Neural progenitor cell (in vitro differentiated cells): Measurements from ENCODE around the gene GOSR2. TPM values are rescaled to one million over a fixed set of nuclear protein-coding genes. Genes with fewer than 3 reads are reported as not detected.

Source experiments
- DNase-seq: peaks from one replicate; pipeline ENCODE4 v3.0.0-alpha.2; 2016; ENCODE audit warnings: low spot score
- H2AFZ ChIP-seq: fragments of 200-600 bp; sonication (generic); replicated peaks from 2 replicates; pipeline ENCODE4 v1.6.1; 2016; ENCODE audit warnings: antibody characterized with exemption
- H3F3A ChIP-seq: fragments of 200-600 bp; sonication (generic); 2 replicates; pipeline ENCODE4 v1.6.1; 2016; ENCODE audit warnings: antibody characterized with exemption, low read depth
- H3K27ac ChIP-seq: fragments of 200-600 bp; sonication (generic); 2 replicates; pipeline ENCODE4 v1.5.1; 2016; ENCODE audit warnings: mild to moderate bottlenecking
- H3K27me3 ChIP-seq: fragments of 200-600 bp; sonication (generic); 2 replicates; pipeline ENCODE4 v1.6.1; 2016; ENCODE audit warnings: mild to moderate bottlenecking, moderate library complexity
- H3K36me3 ChIP-seq: fragments of 200-600 bp; sonication (generic); 2 replicates; pipeline ENCODE4 v1.5.1; 2016
- H3K4me1 ChIP-seq: fragments of 200-600 bp; sonication (generic); 2 replicates; pipeline ENCODE4 v1.6.1; 2016; ENCODE audit warnings: mixed run types
- H3K4me2 ChIP-seq: fragments of 200-600 bp; sonication (generic); 2 replicates; pipeline ENCODE4 v1.6.1; 2016
- H3K4me3 ChIP-seq: fragments of 200-600 bp; sonication (generic); 2 replicates; pipeline ENCODE4 v1.5.1; 2016
- H3K79me2 ChIP-seq: fragments of 200-600 bp; sonication (generic); 2 replicates; pipeline ENCODE4 v1.6.1; 2016; ENCODE audit warnings: low read depth
- H3K9ac ChIP-seq: fragments of 200-600 bp; sonication (generic); 2 replicates; pipeline ENCODE4 v1.6.1; 2016
- H3K9me3 ChIP-seq: fragments of 200-600 bp; sonication (generic); 2 replicates; pipeline ENCODE4 v1.5.1; 2016; ENCODE audit warnings: low read depth
- H4K20me1 ChIP-seq: fragments of 200-600 bp; sonication (generic); 2 replicates; pipeline ENCODE4 v1.6.1; 2016; ENCODE audit warnings: low read depth
- H3K27ac Mint-ChIP-seq: 3 replicates; pipeline ENCODE4 v1.8.0; 2021; ENCODE audit warnings: mixed read lengths
- H3K27me3 Mint-ChIP-seq: 2 replicates; pipeline ENCODE4 v1.8.0; 2022; ENCODE audit warnings: low read depth, mild to moderate bottlenecking, inconsistent platforms, moderate library complexity, mixed read lengths; ENCODE audit not compliant: insufficient read depth
- H3K36me3 Mint-ChIP-seq: 3 replicates; pipeline ENCODE4 v1.8.0; 2021; ENCODE audit warnings: mixed read lengths
- H3K4me1 Mint-ChIP-seq: 3 replicates; pipeline ENCODE4 v1.8.0; 2021; ENCODE audit warnings: mixed read lengths
- H3K4me3 Mint-ChIP-seq: 3 replicates; pipeline ENCODE4 v1.8.0; 2021; ENCODE audit warnings: mild to moderate bottlenecking, moderate library complexity, mixed read lengths
- H3K9me3 Mint-ChIP-seq: 3 replicates; pipeline ENCODE4 v1.8.0; 2020; ENCODE audit warnings: mixed read lengths
- EZH2 ChIP-seq: fragments of 200-600 bp; sonication (generic); IDR thresholded peaks from 2 replicates; pipeline ENCODE4 v1.6.1; 2017; ENCODE audit warnings: antibody characterized with exemption, mild to moderate bottlenecking, moderate library complexity
- EZH2phosphoT487 ChIP-seq: fragments of 200-600 bp; sonication (generic); IDR thresholded peaks from 2 replicates; pipeline ENCODE4 v1.6.1; 2017; ENCODE audit warnings: antibody characterized with exemption
- total RNA-seq: library from RNA; depleted of rRNA; stranded (reverse); fragments of >200 nt; gene quantifications from 2 replicates; pipeline ENCODE4 v1.2.3, GENCODE V29; 2015; ENCODE audit warnings: low replicate concordance
- TF ChIP-seq, protein P1 (sequence below): fragments of 200-600 bp; sonication (generic); IDR thresholded peaks from 2 replicates; pipeline ENCODE4 v1.5.1; 2017; ENCODE audit warnings: antibody characterized with exemption, mild to moderate bottlenecking

The GOSR2 gene
- total RNA-seq, 1 donor from 2014 or later: 33.6 TPM

DNA sequence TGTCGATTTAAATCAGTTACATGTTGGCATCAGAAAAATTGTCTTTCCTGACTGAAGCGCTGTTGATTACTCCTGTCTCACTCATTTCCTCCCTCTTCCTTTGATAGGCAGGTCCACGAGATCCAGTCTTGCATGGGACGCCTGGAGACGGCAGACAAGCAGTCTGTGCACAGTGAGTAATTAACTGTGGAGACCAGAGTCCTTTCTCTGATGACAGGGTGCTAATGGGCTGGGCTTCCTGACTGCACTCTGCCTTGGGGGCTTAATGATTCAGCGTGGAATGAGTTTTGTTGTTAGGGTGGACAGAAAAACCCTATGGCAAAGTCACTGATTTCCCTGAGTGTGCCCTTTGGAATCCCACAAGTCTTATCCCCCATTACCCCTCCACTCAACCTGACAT, 6.5 kb downstream of the GOSR2 start:
- Histone ChIP-seq H3K4me1 (peaks cover under 1% of the 10 kb centered on the region), H3K27ac (no peak overlapping the region), H3K9me3 (no peaks in the 10 kb centered on the region), H3K36me3 (peaks cover 8% of the 10 kb centered on the region), H3K4me3 (no peak overlapping the region), H4K20me1 (peaks cover 56% of the 10 kb centered on the region), H3K27me3 (no peaks in the 10 kb centered on the region), H3K9ac (no peak overlapping the region), H3K79me2 (peaks cover 47% of the 10 kb centered on the region), H2AFZ (no peak overlapping the region), H3F3A (peaks cover 6% of the 10 kb centered on the region), H3K4me2 (no peak overlapping the region)
- Mint-ChIP-seq H3K36me3 (peaks cover 20% of the 10 kb centered on the region), H3K4me1 (peaks cover 7% of the 10 kb centered on the region), H3K27me3 (no peaks in the 10 kb centered on the region), H3K27ac (no peak overlapping the region), H3K4me3 (no peak overlapping the region), H3K9me3 (no peaks in the 10 kb centered on the region)
- TF ChIP-seq EZH2phosphoT487 (no peak), EZH2 (no peak)
- TF ChIP-seq, protein P1, sequence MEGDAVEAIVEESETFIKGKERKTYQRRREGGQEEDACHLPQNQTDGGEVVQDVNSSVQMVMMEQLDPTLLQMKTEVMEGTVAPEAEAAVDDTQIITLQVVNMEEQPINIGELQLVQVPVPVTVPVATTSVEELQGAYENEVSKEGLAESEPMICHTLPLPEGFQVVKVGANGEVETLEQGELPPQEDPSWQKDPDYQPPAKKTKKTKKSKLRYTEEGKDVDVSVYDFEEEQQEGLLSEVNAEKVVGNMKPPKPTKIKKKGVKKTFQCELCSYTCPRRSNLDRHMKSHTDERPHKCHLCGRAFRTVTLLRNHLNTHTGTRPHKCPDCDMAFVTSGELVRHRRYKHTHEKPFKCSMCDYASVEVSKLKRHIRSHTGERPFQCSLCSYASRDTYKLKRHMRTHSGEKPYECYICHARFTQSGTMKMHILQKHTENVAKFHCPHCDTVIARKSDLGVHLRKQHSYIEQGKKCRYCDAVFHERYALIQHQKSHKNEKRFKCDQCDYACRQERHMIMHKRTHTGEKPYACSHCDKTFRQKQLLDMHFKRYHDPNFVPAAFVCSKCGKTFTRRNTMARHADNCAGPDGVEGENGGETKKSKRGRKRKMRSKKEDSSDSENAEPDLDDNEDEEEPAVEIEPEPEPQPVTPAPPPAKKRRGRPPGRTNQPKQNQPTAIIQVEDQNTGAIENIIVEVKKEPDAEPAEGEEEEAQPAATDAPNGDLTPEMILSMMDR: no peak
- DNase-seq: no peak

DNA sequence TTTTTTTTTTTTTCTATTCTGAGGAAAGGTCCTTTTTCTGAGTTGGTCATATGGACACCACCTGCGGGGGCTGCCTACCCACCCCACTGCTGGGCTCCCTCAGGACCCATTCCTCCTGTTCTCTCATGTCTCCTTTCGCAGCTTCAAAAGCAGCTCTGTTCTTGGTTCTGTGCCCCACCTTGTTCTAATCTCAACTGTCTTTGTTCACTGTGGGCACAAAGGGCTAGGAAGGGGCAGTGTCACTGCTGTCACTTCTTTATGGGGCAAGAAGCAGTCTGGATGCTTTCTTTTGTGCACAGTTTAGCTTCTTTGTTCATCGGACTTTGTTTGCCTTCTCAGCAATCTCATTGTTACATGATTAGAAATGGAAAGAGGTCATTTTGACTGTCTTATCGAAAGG, 7.1 kb downstream of the GOSR2 start:
- no peak overlapping the region for H3K4me3 Mint-ChIP-seq
- Histone ChIP-seq H4K20me1 (peaks cover 50% of the 10 kb centered on the region), H3F3A (peaks cover 3% of the 10 kb centered on the region), H3K4me1 (no peaks in the 10 kb centered on the region), H3K4me3 (no peak overlapping the region), H3K9ac (no peak overlapping the region), H3K9me3 (no peaks in the 10 kb centered on the region), H3K27ac (no peak overlapping the region), H3K36me3 (peaks cover 8% of the 10 kb centered on the region), H3K4me2 (no peak overlapping the region), H3K27me3 (no peaks in the 10 kb centered on the region), H2AFZ (no peak overlapping the region), H3K79me2 (peaks cover 41% of the 10 kb centered on the region)
- no peak overlapping the region for H3K27ac Mint-ChIP-seq
- H3K9me3 Mint-ChIP-seq: no peaks in the 10 kb centered on the region
- DNase-seq: no peak
- H3K27me3 Mint-ChIP-seq: no peaks in the 10 kb centered on the region
- peaks cover 23% of the 10 kb centered on the region for H3K36me3 Mint-ChIP-seq
- TF ChIP-seq EZH2phosphoT487: no peak
- no peak for TF ChIP-seq EZH2
- TF ChIP-seq, protein P1: no peak
- H3K4me1 Mint-ChIP-seq: peaks cover 6% of the 10 kb centered on the region

DNA sequence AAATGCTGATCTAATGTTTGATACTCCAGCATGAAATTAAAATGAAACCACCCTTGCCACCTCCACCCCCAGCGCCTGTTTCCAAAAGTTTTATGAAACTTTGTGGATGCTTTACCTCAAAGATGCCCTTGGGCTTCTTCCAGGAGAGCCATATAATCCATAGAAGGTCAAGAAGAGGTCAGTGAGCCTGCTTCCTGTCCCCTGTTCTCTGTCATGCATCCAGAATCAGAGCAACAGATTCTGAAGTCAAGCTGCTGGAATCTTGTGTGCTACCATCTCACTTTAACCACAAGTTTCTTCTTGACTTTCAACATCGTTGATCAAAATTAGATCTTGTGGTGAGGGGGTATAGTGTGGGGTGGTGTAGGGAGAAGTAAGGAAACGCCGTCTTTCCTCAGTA, 8.6 kb downstream of the GOSR2 start:
- Histone ChIP-seq H3K27ac (no peak overlapping the region), H3K79me2 (peaks cover 25% of the 10 kb centered on the region), H3K36me3 (peaks cover 8% of the 10 kb centered on the region), H3K4me3 (no peak overlapping the region), H3K9me3 (no peaks in the 10 kb centered on the region), H3K4me1 (no peaks in the 10 kb centered on the region), H3K9ac (no peak overlapping the region), H3K27me3 (no peaks in the 10 kb centered on the region), H4K20me1 (peaks cover 36% of the 10 kb centered on the region), H2AFZ (no peak overlapping the region), H3K4me2 (no peak overlapping the region), H3F3A (peaks cover 3% of the 10 kb centered on the region)
- TF ChIP-seq EZH2phosphoT487 (no peak), EZH2 (no peak)
- TF ChIP-seq, protein P1: no peak
- no peak for DNase-seq
- Mint-ChIP-seq H3K4me1 (peaks cover 7% of the 10 kb centered on the region), H3K4me3 (no peak overlapping the region), H3K27ac (no peak overlapping the region), H3K36me3 (peaks cover 31% of the 10 kb centered on the region), H3K27me3 (no peaks in the 10 kb centered on the region), H3K9me3 (no peaks in the 10 kb centered on the region)
